HG03025 (cell line): ENCODE measurements around the gene HMCN2.

Source experiments
- ATAC-seq: cut with Tn5 transposase; IDR thresholded peaks from one replicate; pipeline ENCODE4 v1.9.1; 2021; ENCODE audit warnings: mild to moderate bottlenecking, moderate library complexity; ENCODE audit not compliant: unreplicated experiment, low FRiP score

HMCN2 gene

DNA sequence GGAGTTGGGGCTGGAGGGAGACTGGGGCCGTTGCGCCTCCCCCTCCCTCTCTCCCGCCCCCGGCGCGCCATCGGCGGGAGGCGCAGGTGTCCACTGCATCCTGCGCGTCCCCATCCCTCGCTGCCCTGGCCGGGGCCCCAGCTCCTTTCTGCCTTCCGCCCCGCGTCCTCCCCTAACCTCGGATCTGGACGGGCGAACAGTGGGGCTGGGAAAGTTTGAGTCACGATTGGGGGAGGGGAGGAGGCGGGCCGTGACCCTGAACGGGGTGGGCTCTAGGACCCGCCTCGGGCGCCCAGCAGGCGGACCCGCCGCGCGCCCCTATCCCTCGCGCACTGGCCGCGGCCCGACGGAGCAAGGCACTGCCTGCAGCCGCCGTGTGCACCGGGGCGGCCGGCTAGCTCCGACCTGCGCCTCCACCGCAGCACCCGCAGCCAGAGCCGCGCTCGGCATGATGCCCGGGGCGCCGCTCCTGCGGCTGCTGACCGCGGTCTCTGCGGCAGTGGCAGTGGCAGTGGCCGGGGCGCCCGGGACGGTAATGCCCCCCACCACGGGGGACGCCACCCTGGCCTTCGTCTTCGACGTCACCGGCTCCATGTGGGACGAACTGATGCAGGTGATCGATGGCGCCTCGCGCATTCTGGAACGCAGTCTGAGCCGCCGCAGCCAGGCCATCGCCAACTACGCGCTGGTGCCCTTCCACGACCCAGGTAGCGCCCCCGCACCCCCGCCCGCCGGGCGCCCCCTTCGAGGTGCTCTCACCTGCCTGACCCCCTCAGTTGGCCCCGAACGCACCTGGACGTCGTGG, at the start of gene HMCN2:
Gene HMCN2 (plus strand): TSS at position 330 of the 805 bp plus-strand sequence. CDS start 119 bp downstream, at position 449.
- no peak for ATAC-seq

GRCh38 chr9:130217838-130218237, 47.7 kb upstream of the HMCN2 start:
- no peak for ATAC-seq

DNA sequence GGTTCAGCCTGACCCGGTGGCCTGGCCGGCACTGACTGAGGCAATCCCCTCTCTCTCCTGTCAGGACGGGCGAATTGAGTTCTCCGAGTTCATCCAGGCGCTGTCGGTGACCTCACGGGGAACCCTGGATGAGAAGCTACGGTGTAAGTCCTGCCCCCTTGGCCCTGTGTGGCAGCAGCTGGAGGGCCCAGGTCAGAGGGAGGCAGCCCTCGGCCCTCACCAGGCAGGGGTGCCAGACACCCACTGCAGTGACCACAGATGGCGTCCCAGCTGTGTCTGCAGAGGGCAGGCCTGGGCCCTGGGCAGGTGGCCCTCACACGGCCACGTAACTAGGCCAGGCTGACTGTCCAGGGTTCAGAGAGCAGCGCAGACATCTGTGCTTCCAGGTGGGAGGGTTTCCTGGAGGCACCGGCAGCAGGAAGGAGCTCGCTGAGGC, 45.9 kb upstream of the HMCN2 start:
- ATAC-seq = no peak

DNA sequence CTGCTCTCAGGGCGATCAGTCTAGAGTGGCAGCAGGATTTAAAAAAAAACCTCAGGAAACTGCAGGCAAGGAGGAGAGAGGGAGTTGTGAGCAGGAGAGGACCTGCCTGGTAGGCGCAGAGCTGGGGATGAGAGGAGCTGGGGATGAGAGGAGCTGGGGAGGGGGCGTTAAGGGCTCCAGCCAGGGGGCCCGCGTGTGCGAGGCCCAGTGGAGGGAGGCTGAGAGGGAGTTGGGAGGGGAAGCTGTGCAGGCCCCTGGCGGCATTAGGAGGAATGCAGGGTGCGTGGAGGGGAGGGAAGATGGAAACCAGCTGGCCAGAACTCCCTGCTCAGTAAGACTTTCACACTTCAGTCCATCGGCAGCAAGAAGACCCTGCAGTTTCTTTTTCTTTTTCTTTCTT, 45.2 kb upstream of the HMCN2 start:
- no peak for ATAC-seq

- ATAC-seq = no peak
Measured at GRCh38 chr9:130222833-130223232, 42.7 kb upstream of the HMCN2 start.

DNA sequence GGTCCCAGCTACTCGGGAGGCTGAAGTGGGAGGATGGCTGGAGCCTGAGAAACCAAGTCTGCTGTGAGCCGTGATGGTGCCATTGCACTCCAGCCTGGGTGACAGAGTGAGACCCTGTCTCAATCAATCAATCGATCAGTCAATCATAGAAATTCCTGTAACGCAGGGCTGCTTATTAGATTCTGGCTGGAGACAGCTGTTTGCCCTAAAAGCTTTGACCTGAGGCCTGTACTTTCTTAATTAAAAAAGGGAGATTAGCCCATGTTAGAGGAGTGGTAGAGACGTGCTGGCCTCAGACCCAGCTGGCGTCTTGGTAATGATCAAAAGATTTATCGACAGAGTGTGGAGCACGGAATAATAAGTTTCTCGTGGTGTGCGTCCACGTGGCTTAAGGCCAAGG, 40.5 kb upstream of the HMCN2 start:
- ATAC-seq = no peak

- no peak for ATAC-seq
Measured at GRCh38 chr9:130225586-130225985, 40.0 kb upstream of the HMCN2 start.

GRCh38 chr9:130226112-130226511, 39.4 kb upstream of the HMCN2 start:
- no peak for ATAC-seq

DNA sequence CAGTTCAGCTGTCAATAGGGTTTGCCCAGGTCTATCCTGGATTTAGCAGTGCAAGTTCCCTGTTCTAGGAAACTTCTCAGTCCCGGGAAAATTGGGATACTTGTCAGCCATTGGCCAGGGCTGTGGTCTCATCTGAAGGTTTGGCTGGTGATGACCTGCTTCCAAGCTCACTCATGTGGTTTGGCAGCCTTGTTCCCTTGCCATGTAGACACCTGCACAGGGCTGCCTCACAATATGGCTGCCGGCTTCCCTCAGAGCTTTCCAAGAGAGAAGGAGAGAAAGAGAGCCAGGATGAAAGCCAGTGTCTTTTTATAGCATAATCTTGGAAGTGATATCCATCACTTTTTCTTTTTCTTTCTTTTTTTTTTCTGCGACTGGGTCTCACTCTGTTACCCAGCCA, 37.7 kb upstream of the HMCN2 start:
- no peak for ATAC-seq

DNA sequence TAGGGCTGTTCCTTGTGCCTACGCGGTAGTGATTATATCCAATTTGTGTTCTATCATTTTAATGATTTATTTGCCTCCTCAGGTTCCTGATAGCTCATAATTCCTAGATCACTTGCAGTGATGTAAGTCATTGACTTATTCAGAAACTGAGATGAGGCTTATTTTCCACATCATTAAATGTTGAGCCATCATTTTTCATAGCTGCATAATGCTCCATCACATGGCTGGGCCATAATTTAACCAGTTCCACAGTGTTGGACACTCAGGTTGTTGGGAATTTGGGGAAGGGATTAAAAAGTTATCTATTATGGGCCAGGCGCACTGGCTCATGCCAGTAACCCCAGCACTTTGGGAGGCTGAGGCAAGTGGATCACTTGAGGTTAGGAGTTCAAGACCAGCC, 35.8 kb upstream of the HMCN2 start:
- no peak for ATAC-seq

DNA sequence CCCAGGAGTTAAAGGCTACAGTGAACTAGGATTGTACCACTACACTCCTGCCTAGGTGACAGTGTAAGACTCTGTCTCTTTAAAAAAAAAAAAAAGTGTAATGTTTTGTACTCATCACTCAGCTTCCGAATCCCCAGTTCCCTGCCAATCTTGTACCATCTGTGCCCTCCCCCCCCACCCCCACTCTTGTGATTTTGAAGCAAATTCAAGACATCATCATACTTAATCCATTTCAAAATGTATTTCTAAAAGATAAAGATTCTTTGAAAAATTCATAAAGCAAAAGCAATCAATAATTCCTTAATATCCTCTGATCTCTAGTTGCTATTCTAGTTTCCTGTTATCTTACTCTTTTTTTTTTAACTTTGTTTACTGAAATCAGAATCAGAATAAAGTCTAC, 34.9 kb upstream of the HMCN2 start:
- ATAC-seq = no peak

DNA sequence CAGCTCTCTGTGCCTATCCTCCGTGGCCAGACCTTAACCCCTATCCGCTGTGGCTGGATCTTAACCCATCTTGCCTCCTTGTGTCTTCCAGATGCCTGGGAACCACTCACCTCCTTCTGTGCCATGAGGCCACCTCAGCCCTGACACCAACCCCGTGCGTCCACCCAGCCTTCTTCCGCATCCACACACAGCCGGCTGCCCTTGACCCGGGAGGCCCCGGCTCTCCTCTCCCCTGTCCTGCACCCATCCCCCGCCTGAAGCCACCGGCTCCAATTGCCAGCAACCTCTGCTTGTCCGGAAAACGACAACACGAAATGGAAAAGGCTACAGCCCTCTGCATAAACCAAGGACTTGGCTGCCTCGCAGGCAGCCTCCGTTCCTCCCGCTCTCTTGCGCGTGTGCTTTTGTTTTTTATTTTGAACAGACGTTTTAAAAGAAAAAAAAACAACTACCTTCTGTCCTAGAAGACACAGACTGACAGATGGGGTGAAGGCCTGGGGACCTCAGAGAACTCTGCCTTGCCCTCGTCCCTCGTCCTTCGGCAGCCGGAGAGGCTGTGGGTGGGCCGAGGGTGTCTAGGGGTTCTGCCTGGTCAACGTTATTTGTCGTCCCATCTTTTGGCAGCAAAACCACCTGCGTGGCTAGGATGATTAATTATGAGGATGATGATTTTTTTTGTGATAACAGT, 32.5 kb upstream of the HMCN2 start:
- no peak for ATAC-seq

DNA sequence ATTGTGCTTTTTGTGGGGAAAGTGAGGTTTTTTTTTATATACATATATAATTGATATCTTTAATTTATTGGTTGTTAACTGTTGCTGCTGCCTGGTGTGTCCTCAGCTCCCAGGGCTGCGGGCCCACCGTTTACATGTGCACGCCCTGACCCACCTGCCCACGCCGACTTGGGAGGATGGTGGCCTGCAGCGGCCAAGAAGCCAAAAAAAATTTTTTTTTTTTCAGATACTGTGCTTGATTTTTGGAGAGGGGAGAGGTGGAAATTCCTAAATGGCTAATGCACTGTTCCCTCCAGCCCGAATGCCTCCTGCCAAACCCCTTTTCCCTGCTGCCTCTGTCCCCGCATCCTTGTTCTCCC, 32.0 kb upstream of the HMCN2 start:
- ATAC-seq = no peak

DNA sequence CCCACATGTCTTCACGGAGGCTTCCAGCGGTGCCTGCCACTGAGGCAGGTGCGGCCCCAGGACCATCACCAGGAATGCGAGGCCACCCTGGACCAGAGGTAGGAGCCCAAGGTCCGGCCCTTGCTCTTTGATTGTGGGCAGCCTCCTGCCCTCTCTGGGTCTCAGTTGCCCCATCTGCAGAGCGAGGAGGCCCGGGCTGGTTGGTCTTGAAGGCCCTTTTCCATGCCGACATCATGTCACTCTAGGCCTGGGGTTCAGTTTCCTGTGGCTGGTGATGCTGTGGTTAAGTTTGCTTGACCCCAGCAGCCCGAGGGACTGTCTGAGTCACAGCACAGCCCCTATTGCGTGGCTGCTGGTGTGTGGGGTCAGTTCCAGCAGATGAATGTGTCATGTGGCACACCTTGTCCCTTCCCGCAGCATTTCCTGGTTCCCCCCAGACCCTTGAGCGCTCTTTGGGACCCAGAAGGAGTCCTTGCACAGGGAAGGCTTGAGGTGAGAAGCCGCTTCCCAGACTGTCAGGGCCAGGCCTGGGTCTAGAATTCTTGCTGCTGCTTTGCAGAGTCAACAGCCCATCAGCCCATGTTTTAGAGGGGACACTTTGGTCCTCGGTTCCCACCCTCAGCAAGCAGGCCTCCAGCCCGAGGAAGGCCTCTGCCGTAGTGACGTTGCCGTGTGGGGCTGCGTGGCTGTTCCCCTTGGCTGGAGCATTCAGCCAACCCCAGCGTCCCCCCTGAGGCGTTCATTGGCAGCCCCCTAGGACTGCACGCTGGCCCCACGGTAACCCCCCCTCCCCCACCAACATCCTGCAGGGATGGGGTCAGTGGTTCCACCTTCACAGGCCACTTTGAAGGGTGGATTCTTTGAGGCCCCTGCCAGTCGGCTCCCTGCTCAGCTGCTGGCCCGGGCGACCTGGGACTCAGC, 31.0 kb upstream of the HMCN2 start:
- ATAC-seq = no peak

DNA sequence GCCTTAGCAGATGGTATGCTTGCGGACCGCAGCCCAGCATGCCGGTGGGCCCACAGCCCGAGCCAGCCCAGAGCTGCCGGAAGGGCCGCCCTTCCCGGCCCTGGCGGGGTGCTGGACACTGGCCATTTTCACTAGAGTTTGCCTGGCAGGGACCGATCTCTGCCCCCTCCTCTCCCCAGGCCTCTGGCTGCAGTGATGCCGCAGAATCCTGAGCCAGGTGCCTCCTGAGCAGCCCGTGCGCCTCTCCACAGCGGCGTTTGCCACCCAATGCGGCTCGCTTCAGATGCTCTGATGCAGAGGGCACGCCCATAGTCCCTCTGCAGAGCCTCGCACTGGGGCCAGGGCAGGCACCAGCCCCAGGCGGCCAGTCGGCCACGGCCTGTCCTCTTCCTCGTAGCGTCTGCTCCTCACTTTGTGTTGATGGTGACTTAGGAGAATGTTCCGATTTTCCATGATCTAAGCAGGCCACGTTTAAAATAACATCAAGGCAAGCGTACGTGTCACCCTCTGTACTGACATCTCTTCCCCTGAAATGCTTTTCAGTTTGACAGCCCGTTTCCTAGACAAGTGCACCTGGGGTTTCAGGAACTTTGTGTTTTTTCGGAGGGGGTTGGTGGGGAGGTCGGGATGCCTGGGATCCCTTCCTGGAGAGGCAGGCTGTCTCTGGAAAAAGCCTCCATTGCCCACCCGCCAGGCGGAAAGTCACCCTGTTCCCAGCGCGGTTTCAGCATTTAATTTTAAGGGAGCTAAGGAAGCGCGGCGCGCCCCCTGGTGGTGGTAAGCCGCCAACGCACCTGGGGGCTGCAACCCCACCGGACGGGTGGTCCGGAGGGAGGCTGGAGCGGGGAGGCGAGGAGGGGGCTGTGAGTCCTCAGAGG, 29.8 kb upstream of the HMCN2 start:
- ATAC-seq = no peak

DNA sequence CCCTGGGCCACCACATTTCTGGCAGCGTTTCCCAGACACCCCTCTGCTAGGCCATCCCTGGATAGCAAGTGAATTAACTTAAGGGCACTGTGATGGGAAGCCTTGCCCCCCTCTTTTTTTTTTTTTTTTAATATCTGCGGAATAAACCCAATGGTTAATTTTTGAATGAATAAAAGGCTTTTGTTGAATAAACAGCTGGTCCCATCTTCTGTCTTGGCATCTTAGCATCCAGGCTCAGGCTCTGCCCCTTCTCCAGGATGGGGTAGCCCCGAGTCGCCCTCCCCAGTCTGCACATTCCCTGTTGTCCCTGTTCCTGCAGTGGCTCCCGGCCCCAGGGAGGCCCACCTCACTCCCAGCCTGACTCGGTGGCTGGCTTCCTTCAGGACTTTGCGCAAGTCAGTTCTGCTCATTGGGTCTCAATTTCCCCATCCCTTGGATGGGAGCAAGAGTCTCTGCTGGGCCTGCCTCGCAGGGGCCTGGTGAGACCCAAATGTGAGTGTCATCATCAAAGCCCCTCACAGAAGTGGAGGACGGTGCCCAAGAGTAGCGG, 29.0 kb upstream of the HMCN2 start:
- ATAC-seq = no peak

- no peak for ATAC-seq
Measured at GRCh38 chr9:130237076-130237475, 28.5 kb upstream of the HMCN2 start.

DNA sequence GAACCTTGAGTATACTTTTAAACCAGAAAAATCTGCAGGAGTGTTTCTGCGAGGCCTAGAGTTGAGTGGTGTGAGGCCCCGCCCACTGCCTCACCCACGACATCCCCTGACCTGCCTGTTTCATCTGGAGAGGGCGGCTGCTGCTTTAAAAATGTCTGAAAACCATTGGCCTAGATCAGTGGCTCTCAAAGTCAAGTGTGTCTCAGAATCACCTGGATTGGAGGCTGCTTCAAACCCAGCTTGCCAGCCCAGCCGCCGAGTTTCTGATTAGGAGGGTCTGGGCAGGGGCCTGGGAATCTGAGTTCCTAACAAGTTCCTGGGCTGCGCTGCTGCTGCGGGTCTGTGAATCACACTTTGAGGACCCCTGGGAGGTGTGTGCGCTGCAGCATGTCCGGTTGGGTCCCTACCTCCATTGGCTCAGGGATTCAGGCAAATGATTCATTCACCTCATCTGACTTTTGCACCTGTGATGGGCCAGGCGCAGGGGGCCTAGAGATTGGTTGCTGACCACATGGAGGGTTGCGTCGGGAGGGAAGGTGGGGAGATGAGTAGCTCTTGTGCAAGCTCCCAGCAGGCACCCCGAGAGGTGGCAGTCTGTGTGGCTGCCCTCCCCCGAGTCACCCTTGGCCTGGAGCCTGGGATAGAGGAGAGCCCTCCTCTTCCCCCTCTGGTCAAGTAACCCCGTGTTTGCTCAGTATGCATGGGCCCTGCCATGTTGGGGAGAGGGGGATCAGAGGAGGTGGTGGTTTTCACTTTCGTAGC, 27.6 kb upstream of the HMCN2 start:
- ATAC-seq = no peak

DNA sequence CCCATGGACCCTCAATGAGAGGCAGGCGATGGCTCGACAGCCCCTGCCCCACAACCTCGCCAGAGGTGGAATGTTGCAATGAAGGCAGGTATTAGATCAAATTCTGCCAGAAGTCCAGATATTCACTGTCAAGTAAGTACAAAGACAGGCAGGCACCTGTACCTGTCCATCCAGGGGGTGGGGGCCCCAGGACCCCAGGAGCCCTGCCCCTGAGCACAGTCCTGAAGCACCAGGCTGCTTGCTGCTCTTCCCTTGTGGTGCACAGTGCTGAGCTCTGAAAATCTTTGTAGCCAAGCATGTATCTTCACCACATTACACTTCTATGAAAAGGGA, 26.2 kb upstream of the HMCN2 start:
- no peak for ATAC-seq
